ENCODE results near the gene RIMS4. TPM values are rescaled to one million over a fixed set of nuclear protein-coding genes. Genes with fewer than 3 reads are reported as not detected.

The RIMS4 gene
- total RNA-seq, 1 experiment from 2014 or later, result 16.3 TPM

DNA sequence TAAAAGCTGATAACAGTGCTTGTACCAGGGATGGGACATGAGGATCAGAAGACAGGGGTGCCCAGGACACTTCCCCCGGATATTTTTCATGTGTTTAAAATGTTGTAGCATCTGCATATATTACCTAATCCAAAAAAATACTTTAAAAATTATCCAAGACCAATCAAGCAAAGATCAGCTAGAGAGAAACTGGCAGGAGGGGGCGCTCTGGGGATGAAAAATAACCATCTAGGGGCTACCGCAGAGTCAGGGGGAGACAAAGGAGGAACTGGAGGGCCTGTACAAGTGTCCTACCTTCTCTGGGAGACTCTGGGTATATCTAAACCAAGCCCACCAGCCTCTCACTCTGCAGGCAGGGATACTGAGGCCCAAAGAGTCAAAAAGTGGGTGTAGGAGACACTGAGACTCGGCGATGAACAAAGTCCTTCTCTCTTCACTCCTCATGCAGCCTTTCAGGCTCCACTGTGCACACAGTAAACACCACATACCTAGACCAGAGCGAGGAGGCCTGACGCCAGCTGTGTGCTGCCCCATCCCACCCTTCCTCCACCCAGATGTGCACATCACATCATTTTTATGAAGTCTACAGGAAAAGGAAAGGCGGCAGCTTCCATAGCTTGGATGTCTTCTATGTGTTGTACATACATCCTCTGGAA, 9.8 kb downstream of the RIMS4 start:
- Histone ChIP-seq H2BK15ac (ENCODE audit: low read depth, low read length) (no peak overlapping the region), H2BK5ac (ENCODE audit: insufficient read length, low read length) (no peak overlapping the region), H3K27me3 (ENCODE audit: insufficient read depth, low read length) (no peaks in the 10 kb centered on the region), H3T11ph (ENCODE audit: low read length) (no peak overlapping the region), H3K79me1 (ENCODE audit: insufficient read depth, low read depth, low read length, poor library complexity, severe bottlenecking) (no peaks in the 10 kb centered on the region), H3K56ac (ENCODE audit: insufficient read length, low read depth, low read length) (no peak overlapping the region), H4K20me1 (ENCODE audit: control insufficient read depth, insufficient read depth, insufficient read length) (no peaks in the 10 kb centered on the region), H4K91ac (ENCODE audit: insufficient read length, low read depth, low read length) (no peak overlapping the region), H3K9me3 (ENCODE audit: control insufficient read depth, low read depth, low read length) (no peaks in the 10 kb centered on the region), H2BK12ac (ENCODE audit: insufficient read length, low read depth, low read length) (no peak overlapping the region), H3K9ac (ENCODE audit: extremely low read depth, insufficient read length, low read length) (no peak overlapping the region), H2BK20ac (ENCODE audit: low read depth, low read length, poor library complexity, severe bottlenecking) (no peak overlapping the region), H3K23me2 (ENCODE audit: insufficient read length, low read depth, low read length, poor library complexity, severe bottlenecking) (no peaks in the 10 kb centered on the region), H3K79me2 (ENCODE audit: insufficient read depth, low read length) (no peaks in the 10 kb centered on the region; the same call in 1 of the 2 replicates), H3K4ac (ENCODE audit: low read depth, low read length) (no peak overlapping the region), H3K14ac (ENCODE audit: insufficient read depth, low read length) (no peak overlapping the region), H3K18ac (ENCODE audit: insufficient read length, low read depth, low read length) (no peak overlapping the region), H4K5ac (ENCODE audit: insufficient read length, low read depth, low read length) (no peak overlapping the region), H2AK5ac (ENCODE audit: insufficient read length, low read length) (no peak overlapping the region), H2AFZ (ENCODE audit: low read length) (no peak overlapping the region), H3K23ac (ENCODE audit: insufficient read length, low read depth, low read length) (no peak overlapping the region), H3K27ac (ENCODE audit: insufficient read length, low read depth, low read length) (no peak overlapping the region), H4K8ac (replicated peaks; ENCODE audit: insufficient read length, low read depth, low read length) (no peak overlapping the region), H3K4me1 (ENCODE audit: insufficient read depth, low read length) (peaks cover 4% of the 10 kb centered on the region; the same call in 1 of the 2 replicates), H2BK120ac (ENCODE audit: low read depth, low read length, poor library complexity, severe bottlenecking) (no peak overlapping the region), H3K4me2 (ENCODE audit: insufficient read depth, insufficient read length, low read length) (no peak overlapping the region)
- Mint-ChIP-seq H3K36me3 (ENCODE audit: insufficient read depth in 1 of 3, low read depth in 3 of 3) (peaks cover 0 to 11% (median 0%) of the 10 kb centered on the region in 3 experiments; a peak in 4 of 7 replicates), H3K9me3 (no peaks in the 10 kb centered on the region), H3K27me3 (ENCODE audit: low read depth) (no peaks in the 10 kb centered on the region; the same call in 1 of the 2 replicates), H3K4me3 (no peak overlapping the region), H3K27ac (no peak overlapping the region), H3K4me1 (peaks cover 13 to 32% of the 10 kb centered on the region in 2 experiments)
- DNase-seq, result peak; percentile 43
- WGBS (ENCODE audit: extremely low coverage, insufficient read length, low lambda C conversion rate), result no CpG with 5 or more reads among the region's 8 CpGs
- TF ChIP-seq, protein P1, sequence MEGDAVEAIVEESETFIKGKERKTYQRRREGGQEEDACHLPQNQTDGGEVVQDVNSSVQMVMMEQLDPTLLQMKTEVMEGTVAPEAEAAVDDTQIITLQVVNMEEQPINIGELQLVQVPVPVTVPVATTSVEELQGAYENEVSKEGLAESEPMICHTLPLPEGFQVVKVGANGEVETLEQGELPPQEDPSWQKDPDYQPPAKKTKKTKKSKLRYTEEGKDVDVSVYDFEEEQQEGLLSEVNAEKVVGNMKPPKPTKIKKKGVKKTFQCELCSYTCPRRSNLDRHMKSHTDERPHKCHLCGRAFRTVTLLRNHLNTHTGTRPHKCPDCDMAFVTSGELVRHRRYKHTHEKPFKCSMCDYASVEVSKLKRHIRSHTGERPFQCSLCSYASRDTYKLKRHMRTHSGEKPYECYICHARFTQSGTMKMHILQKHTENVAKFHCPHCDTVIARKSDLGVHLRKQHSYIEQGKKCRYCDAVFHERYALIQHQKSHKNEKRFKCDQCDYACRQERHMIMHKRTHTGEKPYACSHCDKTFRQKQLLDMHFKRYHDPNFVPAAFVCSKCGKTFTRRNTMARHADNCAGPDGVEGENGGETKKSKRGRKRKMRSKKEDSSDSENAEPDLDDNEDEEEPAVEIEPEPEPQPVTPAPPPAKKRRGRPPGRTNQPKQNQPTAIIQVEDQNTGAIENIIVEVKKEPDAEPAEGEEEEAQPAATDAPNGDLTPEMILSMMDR (conservative IDR thresholded peaks at IDR 0.05), result peak; percentile 71

Measured in H9 (cell line).